Adrenal gland (tissue), 5 donors: ENCODE results near the gene TOX3.

Source experiments
- CTCF ChIP-seq, 6 experiments: fragments of 450-650 bp in 4 of 6; fragments of 200-600 bp in 2 of 6; sonication (generic) in 1 of 6; IDR thresholded peaks; 1 replicate in 5 of 6; 2 replicates in 1 of 6; pipeline versions ENCODE4 v1.5.1 to v1.8.0; 2016 to 2021; ENCODE audit warnings: antibody characterized with exemption in 6 of 6, mild to moderate bottlenecking in 2 of 6, moderate library complexity in 1 of 6
- POLR2A ChIP-seq, 2 donors: fragments of 450-650 bp; IDR thresholded peaks; one replicate each; pipeline ENCODE4 v1.6.1; 2017; ENCODE audit warnings: antibody characterized with exemption in 2 of 2, mild to moderate bottlenecking in 2 of 2, moderate library complexity in 1 of 2
- donor health status: DM: no; HTN: no; CAD: no.

- no peak for TF ChIP-seq CTCF (IDR thresholded peaks at IDR 0.05)
- no peak for TF ChIP-seq POLR2A (IDR thresholded peaks at IDR 0.05)
These were observed 22.2 kb upstream of the TOX3 start for GRCh38 chr16:52568983-52569690.
